ENCODE measurements around the gene ARNT2.

- no peak for TF ChIP-seq CTCF (conservative IDR thresholded peaks at IDR 0.05; ENCODE audit: low read length)
- TF ChIP-seq EZH2phosphoT487 (IDR thresholded peaks at IDR 0.05; ENCODE audit: borderline replicate concordance, low read depth, low read length): no peak
Measured at GRCh38 chr15:80560601-80561400, 156.6 kb downstream of the ARNT2 start.

All from OCI-LY7 (cell line).